AG08396 (cell line): ENCODE data around the gene UBE2Z.
"Not testable (repeated sequence)": the region's sequence is repeated elsewhere in the genome, so short reads cannot be mapped to it uniquely, and the experiment has no call there.

Experiments used
- DNase-seq: peaks from one replicate; pipeline ENCODE4 v3.0.0; 2012; ENCODE audit warnings: low spot score, mixed read lengths

Gene UBE2Z

DNA sequence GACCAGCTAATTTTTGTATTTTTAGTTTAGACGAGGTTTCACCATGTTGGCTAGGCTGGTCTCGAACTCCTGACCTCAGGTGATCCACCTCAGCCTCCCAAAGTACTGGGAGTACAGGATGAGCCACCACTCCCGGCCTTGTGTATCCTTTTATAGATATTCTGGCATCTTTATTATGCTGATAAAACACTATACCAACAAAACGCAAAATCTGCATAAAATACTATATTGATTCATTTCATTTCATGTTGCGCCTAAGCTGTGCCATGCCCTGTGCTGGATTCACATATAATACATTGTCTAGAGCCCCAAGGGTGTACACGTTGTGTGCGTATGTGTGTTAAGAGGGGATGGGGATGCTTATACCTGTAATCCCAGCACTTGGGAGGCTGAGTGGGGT is 3.8 kb upstream of the UBE2Z start:
- no peak for DNase-seq

GRCh38 chr17:48905987-48906515 is 2.2 kb upstream of the UBE2Z start:
- DNase-seq = no peak

- peak; percentile 63 for DNase-seq
Observed at GRCh38 chr17:48907713-48908046, 527 bp upstream of the UBE2Z start.

DNA sequence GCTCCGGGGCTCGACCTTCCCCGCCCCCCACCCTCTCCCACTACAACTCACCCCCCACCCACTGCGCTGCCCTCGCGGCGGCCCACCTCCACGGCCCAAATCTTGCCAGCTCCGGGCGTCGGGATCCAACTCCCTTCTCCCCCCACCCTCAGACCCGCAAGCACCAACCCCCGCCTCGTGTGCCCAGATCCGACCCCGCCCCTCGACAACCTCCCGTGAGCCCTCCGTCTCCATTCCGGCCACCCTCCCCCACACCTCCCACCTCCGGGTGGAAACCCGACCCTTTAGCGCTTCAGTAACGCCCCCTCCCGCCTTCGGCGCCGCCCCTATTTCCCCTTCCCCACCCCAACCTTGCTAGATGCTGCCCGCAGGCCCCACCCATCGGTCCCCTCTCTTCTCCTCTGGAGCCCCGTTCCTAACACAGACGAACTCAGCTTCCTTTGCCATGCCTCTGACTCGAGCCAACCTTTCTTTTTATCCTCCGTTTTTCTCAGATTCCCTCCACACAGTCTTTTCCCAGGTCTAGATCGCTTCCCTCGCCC is 717 bp downstream of the UBE2Z start:
- peak; percentile 75 for DNase-seq

DNA sequence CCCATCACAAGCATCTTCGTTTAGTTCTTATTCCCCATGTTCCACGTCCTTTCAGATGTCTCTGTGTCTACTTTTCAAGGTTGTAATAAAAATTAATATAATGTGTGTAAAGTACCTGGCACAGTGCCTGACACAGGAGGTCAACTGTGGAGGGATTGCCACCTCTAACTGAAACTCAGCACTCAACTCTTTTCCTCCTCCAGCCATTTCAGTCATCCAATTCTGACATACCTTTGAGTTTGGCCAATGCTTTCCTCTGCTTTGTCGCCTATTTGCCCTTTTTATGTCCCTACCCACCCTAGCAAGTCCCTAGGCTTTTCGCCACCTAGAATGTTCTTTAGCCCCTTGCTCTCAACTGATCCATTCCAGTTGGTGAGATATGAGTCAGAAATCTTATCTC is 1.6 kb downstream of the UBE2Z start:
- DNase-seq = no peak

DNA sequence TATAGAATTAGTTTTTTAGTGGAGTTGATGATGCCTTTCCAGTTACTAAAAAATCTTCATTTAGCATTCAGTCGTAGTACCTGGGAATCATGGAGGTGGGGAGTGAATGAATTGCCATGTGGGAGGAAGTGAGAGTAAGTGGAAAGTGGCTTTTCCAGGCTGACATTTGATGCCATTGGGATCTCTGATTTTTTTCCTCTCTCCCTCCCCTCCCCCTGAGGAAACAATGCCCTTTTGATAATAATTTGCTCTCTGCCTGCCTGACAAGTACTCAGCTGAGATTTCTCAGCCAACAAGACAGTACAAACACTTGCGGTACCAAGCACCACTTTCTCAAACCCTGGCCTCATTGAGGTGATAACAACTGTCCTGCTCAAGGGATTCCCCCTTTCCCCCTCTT is 2.2 kb downstream of the UBE2Z start:
- no peak for DNase-seq

- no peak for DNase-seq
Observed at GRCh38 chr17:48912476-48912875, 4.3 kb downstream of the UBE2Z start.

- peak; percentile 79 for DNase-seq
Observed at GRCh38 chr17:48915459-48916282, 7.5 kb downstream of the UBE2Z start.

DNA sequence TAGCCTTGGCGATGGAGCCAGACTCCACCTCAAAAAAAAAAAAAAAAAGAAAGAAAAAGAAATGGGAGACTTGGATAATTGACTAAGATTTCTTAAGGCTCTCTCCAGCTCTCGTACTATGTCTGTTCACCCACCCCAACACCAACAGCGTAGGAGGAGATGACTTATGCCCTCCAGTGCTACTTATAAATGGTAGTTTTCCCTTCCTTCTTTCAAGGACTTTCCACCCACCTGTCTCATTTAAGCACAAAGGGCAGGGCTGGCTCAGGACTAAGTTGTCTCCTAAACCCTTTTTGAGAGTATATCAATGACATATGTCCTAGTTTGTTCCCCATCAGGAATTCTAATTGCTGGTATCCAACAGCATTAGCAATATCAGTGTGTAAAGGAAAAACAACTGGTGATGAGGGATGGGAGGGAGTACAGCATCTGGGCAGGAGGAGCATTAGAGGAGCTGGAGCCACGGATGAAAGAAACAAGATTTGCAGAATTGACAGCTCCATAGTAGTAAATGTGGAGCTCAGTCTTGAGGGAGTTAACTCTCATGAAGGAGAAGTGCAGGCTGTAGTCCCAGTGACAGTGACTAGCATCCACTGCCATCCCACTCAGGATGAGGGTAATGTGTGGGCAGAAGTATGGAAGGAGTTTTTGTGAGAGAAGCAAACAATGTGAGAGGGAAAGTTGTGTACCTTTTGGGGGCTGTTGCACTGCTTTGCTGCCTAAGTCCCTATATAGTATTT is 17.2 kb downstream of the UBE2Z start:
- no peak for DNase-seq

- no peak for DNase-seq
Observed at GRCh38 chr17:48925991-48926342, 17.8 kb downstream of the UBE2Z start.

- no peak for DNase-seq
Observed at GRCh38 chr17:48927978-48928745, 20.0 kb downstream of the UBE2Z start.

- DNase-seq = no peak
Observed at GRCh38 chr17:48928876-48929811, 20.9 kb downstream of the UBE2Z start.

DNA sequence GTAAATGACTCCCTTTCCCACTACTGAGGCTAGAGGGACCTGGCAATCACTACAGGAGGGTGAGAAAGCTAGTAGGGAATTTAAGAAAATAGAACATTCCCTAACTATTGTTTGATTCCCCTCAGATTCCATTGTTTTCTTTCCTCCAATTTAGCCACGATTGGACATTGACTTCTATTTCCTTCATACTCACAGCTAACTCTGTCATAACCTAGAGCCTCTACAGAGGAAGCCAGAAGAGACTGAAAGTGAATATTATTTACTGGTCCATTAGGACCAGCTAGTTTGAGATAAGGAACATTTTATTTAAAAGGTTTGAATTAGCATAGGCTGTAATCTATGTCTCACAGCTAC is 21.6 kb downstream of the UBE2Z start:
- no peak for DNase-seq

GRCh38 chr17:48930435-48930873 is 22.2 kb downstream of the UBE2Z start:
- DNase-seq = no peak

DNA sequence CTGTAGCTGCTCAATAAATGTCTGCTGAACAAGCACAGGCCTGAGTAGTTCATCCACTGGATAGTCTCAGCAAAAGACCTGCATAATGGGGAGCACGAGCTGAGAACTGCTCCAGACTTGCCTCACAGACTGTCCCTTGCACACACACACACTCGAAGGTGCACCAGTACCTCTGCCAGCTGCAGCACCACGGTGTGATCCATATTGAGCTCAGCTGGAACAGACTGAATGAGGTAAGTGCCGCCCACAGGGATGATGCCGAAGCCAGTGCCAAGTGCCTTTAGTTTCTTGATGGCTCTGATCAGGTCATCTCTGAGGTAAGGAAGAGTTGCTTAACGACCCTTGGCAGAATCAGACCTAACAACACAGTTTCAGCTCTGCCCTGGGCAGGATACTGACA is 24.8 kb downstream of the UBE2Z start:
- no peak for DNase-seq

- DNase-seq = peak; percentile 96
Observed at GRCh38 chr17:48944515-48945260, 36.5 kb downstream of the UBE2Z start, which contains the start of gene SNF8. TSS of gene SNF8 (minus strand) at chr17:48944842. CDS start at chr17:48944734, 108 bp downstream.

DNA sequence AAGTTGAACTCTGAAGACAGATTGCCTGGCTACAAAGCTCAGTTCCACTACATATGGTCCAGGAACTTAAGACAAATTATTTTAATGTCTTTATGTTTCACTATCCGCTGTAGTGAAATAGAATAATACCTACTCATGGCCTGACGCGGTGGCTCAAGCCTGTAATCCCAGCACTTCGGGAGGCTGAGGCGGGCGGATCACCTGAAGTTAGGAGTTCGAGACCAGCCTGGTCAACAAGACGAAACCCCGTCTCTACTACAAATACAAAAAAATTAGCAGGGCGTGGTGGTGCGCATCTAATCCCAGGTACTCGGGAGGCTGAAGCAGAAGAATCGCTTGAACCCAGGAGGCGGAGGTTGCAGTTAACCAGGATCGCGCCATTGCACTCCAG is 37.0 kb downstream of the UBE2Z start:
- DNase-seq = not testable (repeated sequence)

DNA sequence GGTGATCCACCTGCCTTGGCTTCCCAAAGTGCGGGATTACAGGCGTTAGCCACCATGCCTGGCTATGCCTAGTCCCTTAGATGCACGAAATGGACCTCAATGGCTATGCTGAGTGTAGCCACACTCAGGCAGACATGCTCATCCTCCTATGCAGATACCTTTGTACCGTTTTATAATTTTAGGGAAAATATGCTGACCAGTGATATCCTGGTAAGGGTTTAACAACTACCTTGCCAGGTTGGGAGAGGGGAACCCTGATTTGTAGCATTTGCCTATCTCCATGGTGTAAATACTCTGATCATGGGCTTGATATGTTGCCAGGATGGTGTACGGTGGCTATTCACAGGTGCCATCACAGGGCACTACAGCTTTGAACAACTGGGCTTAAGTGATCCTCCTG is 43.4 kb downstream of the UBE2Z start:
- no peak for DNase-seq

- no peak for DNase-seq
Observed at GRCh38 chr17:48952904-48953303, 44.7 kb downstream of the UBE2Z start.

DNA sequence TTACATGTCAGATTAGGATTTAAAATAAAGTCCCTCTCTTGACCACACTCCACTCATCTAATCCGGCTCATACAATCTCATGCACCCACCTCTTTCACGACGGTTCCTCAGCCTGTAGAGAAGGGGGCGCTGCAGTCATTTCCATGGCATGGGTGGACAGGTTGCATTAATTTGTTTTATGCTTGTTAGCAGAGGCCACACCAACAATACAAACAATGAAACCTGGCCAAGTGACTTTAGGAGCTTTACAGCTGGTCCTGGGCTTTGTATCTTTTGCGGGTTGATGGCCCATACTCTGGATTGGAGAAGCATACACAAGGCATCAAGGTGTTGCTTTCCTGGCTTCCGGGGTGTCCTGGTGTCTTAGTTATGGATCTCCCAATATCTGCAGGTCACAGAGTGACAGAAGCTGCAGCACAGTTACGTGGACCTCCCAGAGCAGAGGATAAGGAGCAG is 46.1 kb downstream of the UBE2Z start:
- DNase-seq = no peak
